NOMO-1 (cell line): ENCODE data around the gene PARVA.

Experiments used
- DNase-seq, 2 experiments: peaks; one replicate each; lab custom pipeline; 2025; ENCODE audit not compliant: unreplicated experiment in 2 of 2; lab: John Stamatoyannopoulos, UW

The PARVA gene

DNA sequence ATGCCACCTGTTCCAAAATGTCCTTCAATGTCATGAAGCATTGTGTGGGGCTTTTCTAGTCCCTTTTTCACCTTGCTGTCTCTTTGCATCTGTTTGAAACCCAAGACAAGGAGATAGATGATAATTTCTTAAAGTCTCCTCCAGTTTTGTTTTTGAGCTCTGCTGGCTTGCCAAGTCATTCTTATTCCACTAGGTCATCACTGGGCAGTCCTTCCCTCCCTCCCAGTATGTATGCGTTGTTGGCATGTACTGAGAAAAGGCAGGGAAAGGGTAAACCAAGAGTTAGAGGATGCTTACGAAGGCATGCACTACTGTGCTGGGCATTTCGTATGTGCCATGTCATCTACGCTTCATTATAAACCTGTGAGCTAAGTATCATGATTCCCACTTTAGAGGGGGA, 78.6 kb downstream of the PARVA start:
- DNase-seq: no peak

GRCh38 chr11:12456651-12457579, 79.5 kb downstream of the PARVA start:
- DNase-seq: no peak

GRCh38 chr11:12458042-12458441, 80.7 kb downstream of the PARVA start:
- no peak for DNase-seq

GRCh38 chr11:12459374-12459773, 82.0 kb downstream of the PARVA start:
- DNase-seq: no peak

DNA sequence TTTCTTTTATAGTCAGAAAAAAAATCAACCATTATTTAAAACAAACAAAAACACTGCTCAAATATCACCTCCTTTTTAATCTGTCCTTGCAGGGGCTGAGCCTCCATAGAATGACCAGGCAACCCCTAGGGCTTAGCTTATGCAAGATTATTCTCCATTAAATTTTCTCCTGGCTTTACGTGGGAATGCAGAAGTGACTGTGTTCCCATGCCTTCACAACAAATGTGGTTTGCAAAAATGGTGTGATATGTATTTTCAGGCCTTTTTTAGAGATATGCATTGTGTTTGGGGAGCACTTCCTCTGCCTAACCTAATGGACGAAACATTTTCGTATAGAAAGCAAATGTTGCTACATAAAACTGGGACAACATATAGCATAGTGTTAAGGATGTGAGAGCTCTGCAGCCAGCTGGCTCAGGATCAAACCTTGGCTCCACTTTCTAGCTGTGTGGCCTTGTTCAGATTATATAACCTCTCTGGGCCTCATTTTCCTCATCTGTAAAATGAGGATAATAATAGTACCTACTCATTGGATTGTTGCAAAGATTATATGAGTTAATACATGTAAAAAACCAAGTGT, 82.6 kb downstream of the PARVA start:
- no peak for DNase-seq

GRCh38 chr11:12460466-12460865, 83.1 kb downstream of the PARVA start:
- DNase-seq: no peak

- no peak for DNase-seq
Measured at GRCh38 chr11:12461516-12461915, 84.1 kb downstream of the PARVA start.

DNA sequence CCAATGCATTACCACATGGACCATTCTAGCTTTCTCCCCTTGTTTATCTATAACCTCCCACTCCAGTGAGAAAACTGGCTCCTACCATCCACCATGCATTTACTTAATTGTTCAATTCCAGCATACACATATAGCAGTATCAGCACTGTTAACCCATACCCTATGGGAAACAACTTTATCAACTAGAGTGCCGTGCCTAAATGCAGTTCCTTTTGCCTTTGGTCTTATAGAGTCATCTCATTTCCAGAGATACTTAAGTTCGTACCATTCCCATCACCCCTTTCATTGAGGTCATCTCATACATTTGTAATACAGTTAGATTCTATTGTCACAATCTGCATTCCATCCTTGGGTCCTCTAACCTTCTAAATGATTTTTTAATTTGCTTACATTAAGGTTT, 86.9 kb downstream of the PARVA start:
- DNase-seq: no peak

- no peak for DNase-seq
Measured at GRCh38 chr11:12465332-12465731, 88.0 kb downstream of the PARVA start.

GRCh38 chr11:12467610-12468009, 90.2 kb downstream of the PARVA start:
- no peak for DNase-seq

GRCh38 chr11:12469451-12469850, 92.1 kb downstream of the PARVA start:
- DNase-seq: no peak

DNA sequence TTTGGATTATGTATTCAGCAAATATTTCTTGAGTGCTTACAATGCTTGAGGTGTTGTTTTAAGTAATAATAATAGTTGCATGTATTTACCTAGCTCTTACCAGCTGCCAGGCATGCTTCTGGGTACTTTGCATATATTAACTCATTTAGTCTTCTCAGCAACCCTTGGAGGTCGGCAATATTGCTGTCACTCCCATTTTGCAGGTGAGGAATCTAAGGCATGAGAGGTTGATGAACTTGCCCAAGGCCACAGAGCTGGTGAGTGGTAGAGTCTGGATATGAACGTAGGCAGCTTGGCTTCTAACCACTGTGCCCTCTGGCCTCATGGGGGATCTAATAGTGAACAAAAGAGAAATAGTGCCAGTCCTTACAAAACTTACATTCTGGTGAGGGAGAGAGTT, 92.9 kb downstream of the PARVA start:
- DNase-seq: no peak

GRCh38 chr11:12472401-12473005, 95.1 kb downstream of the PARVA start:
- no peak for DNase-seq

DNA sequence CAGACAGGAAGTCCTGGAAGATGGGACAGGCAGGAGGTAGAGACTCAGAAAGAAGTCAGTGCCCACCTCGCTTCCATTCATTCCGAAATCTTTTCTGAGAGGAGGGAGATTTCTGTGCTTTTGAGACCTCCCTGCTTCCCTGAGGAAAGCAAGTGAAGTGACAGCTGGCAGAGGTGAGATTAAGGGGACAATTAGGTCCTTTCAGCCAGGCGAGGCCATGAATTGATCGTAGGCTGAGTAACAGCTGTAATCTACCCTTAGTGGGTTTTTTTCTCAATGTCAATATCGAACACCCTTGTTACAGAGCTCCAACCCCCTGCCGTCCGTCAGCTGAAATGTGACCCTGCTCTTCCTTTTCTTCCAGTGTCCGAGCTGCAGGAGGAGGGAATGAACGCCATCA, 96.0 kb downstream of the PARVA start:
- DNase-seq: no peak

DNA sequence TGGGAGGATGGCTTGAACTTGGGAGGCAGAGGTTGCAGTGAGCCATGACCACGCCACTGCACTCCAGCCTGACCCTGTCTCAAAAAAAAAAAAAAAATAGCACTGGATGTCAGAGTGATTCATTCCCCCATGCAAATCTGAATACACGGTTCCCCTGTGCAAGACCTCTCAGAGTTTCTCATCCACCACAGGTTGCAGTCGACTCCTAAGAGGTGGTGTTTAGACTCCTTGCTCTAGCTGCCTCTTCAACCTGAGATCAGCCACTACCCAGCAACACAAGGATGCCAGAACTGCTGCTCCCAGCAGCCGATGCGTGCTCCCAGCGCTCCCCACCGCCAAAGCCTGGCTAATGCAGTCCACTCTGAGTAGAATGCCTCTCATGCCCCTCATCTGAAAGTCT, 97.5 kb downstream of the PARVA start:
- DNase-seq: no peak

DNA sequence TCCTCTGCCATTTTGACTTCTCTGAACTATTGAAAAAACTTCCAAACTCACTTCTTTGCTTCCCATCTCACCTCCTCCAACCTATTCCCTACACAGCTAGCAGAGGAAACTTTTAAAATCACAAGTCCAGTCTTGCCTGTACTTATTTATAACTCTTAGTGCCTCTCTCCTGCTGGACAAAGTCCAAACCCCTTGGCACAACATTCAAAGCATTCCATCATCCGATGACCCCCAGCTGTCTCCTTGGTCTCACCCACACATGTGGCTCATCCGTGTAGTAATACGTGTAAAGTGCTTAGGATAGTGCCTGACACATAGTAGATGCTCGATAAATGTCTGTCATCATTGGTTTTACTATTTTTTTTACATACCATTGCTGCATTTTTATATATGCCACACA, 101.4 kb downstream of the PARVA start:
- no peak for DNase-seq

DNA sequence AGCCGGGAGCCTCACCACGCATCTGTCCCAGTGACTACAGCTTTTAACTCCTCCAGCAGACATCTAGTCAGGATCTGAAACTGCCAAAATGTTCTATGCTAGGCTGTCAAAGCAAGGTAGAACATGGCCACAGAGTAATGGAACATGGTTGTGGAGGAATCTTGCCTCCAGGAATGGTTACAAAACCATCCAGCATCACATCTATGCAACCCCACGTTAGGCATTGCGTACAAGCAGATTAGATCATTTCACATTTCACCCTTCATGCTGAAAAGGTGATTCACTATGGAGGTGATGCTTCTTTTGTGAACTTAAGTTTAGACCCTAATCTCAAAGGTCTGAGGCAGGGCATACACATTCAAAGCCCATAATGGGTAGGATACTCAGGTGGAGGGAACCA, 103.0 kb downstream of the PARVA start:
- no peak for DNase-seq

- no peak for DNase-seq
Measured at GRCh38 chr11:12482839-12483238, 105.5 kb downstream of the PARVA start.

DNA sequence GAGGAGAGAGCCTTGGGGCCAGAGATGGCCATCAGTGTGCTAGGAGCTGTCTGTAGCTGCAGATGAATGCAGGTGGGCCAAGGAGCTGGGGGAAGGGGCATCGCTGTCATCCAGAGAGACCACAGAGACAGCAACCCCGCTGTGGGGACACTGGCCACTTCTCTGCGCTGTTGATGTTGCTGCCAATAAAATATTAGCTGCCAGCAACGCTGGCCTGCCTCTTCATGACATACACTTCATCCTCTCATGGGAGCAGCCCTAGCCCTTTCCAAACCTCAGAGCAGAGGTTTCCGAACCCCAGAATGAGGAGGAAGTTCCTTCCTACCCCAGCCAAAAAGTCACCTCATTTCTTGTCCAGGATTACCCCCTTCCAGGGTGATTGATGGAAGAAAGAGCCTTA, 106.2 kb downstream of the PARVA start:
- DNase-seq: no peak

- DNase-seq: no peak
Measured at GRCh38 chr11:12485328-12485727, 108.0 kb downstream of the PARVA start.

DNA sequence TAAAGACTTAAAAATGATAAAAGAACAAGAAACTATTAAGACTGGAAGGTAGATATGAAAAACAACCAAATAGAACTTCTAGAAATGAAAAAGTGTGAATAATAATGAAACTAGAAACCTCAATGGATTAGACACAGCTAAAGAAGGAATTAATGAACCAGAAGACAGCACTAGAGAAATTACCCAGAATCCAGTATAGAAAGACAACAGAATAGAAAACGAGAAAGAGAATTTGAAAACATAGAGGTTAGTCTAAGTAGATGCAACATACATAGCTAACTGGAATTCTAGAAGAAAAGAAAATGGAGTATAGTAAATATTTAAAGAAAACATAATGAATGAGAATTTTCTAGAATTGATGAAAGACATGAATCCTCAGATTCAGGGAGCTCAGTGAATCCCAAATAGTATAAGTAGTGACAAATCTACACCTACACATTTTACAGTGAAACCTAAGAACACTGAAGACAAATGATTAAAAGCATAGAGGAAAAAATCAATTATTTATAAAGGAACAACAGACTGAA, 111.9 kb downstream of the PARVA start:
- no peak for DNase-seq

DNA sequence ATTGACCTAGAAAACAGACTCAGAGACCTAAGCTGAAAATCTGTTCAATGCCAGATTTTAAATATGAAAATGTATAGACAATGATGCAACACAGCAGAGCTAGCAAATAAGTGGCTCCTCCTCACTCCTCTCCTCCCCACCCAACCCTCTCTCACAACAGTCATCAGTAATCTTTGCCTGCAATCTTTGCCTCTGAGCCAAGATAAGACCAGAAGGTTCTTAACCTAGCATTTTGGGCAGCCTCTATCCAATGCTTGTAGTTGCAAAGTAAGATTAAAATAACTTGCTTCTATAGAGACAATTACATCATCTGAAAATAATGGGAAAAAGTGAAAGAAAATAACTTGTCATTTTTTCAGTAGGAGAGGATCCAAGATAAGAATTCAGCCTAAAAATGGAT, 117.3 kb downstream of the PARVA start:
- DNase-seq: no peak
